ENCODE measurements around the gene SLC25A26. TPM values are rescaled to one million over a fixed set of nuclear protein-coding genes. Genes with fewer than 3 reads are reported as not detected.

Gene SLC25A26
- total and polyA plus RNA-seq, 2 of the 13 experiments (the other 11 are each of a cell fraction or from before 2014, with no cell fraction given), result 23.1 to 32.7 TPM

- no peak for TF ChIP-seq THAP7 (CRISPR knock-in tag; IDR thresholded peaks at IDR 0.05)
- no peak for TF ChIP-seq ZNF878 (CRISPR knock-in tag; IDR thresholded peaks at IDR 0.05)
- TF ChIP-seq CENPX (CRISPR knock-in tag; IDR thresholded peaks at IDR 0.05), result no peak
- TF ChIP-seq TARDBP (CRISPR knock-in tag; IDR thresholded peaks at IDR 0.05), result no peak
- TF ChIP-seq GZF1 (CRISPR knock-in tag; IDR thresholded peaks at IDR 0.05), result no peak
- no peak for TF ChIP-seq SP2 (CRISPR knock-in tag; IDR thresholded peaks at IDR 0.05)
- no peak for TF ChIP-seq ETV6 (CRISPR knock-in tag; conservative IDR thresholded peaks at IDR 0.05)
- TF ChIP-seq, protein P1, sequence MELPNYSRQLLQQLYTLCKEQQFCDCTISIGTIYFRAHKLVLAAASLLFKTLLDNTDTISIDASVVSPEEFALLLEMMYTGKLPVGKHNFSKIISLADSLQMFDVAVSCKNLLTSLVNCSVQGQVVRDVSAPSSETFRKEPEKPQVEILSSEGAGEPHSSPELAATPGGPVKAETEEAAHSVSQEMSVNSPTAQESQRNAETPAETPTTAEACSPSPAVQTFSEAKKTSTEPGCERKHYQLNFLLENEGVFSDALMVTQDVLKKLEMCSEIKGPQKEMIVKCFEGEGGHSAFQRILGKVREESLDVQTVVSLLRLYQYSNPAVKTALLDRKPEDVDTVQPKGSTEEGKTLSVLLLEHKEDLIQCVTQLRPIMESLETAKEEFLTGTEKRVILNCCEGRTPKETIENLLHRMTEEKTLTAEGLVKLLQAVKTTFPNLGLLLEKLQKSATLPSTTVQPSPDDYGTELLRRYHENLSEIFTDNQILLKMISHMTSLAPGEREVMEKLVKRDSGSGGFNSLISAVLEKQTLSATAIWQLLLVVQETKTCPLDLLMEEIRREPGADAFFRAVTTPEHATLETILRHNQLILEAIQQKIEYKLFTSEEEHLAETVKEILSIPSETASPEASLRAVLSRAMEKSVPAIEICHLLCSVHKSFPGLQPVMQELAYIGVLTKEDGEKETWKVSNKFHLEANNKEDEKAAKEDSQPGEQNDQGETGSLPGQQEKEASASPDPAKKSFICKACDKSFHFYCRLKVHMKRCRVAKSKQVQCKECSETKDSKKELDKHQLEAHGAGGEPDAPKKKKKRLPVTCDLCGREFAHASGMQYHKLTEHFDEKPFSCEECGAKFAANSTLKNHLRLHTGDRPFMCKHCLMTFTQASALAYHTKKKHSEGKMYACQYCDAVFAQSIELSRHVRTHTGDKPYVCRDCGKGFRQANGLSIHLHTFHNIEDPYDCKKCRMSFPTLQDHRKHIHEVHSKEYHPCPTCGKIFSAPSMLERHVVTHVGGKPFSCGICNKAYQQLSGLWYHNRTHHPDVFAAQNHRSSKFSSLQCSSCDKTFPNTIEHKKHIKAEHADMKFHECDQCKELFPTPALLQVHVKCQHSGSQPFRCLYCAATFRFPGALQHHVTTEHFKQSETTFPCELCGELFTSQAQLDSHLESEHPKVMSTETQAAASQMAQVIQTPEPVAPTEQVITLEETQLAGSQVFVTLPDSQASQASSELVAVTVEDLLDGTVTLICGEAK (IDR thresholded peaks at IDR 0.05), result no peak
- TF ChIP-seq, protein P1 (CRISPR knock-in tag; IDR thresholded peaks at IDR 0.05), result no peak
- no peak for TF ChIP-seq ZNF280B (CRISPR knock-in tag; IDR thresholded peaks at IDR 0.05; ENCODE audit: borderline replicate concordance)
- 0 out of 2 replicates have a peak, but pooled peaks have one; percentile 37 for TF ChIP-seq ZNF33B (CRISPR knock-in tag; IDR thresholded peaks at IDR 0.05)
- no peak for TF ChIP-seq ZNF335 (CRISPR knock-in tag; IDR thresholded peaks at IDR 0.05)
- TF ChIP-seq ONECUT2 (CRISPR knock-in tag; IDR thresholded peaks at IDR 0.05), result no peak
- TF ChIP-seq TP53 (CRISPR knock-in tag; conservative IDR thresholded peaks at IDR 0.05), result no peak
- TF ChIP-seq, protein P2, sequence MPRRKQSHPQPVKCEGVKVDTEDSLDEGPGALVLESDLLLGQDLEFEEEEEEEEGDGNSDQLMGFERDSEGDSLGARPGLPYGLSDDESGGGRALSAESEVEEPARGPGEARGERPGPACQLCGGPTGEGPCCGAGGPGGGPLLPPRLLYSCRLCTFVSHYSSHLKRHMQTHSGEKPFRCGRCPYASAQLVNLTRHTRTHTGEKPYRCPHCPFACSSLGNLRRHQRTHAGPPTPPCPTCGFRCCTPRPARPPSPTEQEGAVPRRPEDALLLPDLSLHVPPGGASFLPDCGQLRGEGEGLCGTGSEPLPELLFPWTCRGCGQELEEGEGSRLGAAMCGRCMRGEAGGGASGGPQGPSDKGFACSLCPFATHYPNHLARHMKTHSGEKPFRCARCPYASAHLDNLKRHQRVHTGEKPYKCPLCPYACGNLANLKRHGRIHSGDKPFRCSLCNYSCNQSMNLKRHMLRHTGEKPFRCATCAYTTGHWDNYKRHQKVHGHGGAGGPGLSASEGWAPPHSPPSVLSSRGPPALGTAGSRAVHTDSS (CRISPR knock-in tag; conservative IDR thresholded peaks at IDR 0.05), result no peak
- no peak for TF ChIP-seq HCFC1 (IDR thresholded peaks at IDR 0.05; ENCODE audit: low read depth, low read length)
- TF ChIP-seq ZNF530 (CRISPR knock-in tag; IDR thresholded peaks at IDR 0.05; ENCODE audit: low read depth), result no peak
These were observed 186.9 kb downstream of the SLC25A26 start (continued) for GRCh38 chr3:66407611-66408218.
